KOPT-K1 (cell line): Measurements from ENCODE around the gene S1PR3.

Experiments
- H3K27ac ChIP-seq: fragments of 200-600 bp; sonication (generic); 2 replicates; pipeline ENCODE4 v1.5.1; 2016; ENCODE audit warnings: antibody characterized with exemption, mild to moderate bottlenecking, low read depth, low read length; ENCODE audit not compliant: poor library complexity, severe bottlenecking
- H3K36me3 ChIP-seq: fragments of 200-600 bp; sonication (generic); 2 replicates; pipeline ENCODE4 v1.5.1; 2017; ENCODE audit warnings: antibody characterized with exemption, mild to moderate bottlenecking, low read length, moderate library complexity; ENCODE audit not compliant: insufficient read depth
- H3K9me3 ChIP-seq: fragments of 200-600 bp; sonication (generic); 2 replicates; pipeline ENCODE4 v1.5.1; 2017; ENCODE audit warnings: antibody characterized with exemption, low read length, mild to moderate bottlenecking; ENCODE audit not compliant: insufficient read depth, poor library complexity, severe bottlenecking

The S1PR3 gene

DNA sequence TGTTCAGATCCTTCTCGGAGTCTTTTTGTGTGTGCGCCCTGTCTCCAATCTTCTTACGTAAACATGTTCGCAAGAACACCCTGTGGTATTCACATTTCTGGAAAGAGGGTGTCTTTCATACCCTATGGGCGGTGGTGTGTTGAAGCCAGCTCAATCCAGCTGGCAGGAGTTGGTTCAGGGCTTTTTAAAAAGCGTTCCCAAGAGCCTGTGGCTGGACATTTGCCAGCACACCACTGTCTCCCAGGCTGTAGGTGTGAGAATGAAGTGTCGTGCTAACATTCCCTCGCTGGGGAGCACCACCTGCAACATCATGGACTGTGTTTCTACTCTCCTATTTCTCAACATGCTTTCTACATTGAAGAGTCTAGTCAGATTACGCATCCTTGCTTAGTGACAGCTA, 51.7 kb downstream of the S1PR3 start:
- Histone ChIP-seq H3K27ac (no peak overlapping the region), H3K36me3 (no peaks in the 10 kb centered on the region), H3K9me3 (no peaks in the 10 kb centered on the region)

DNA sequence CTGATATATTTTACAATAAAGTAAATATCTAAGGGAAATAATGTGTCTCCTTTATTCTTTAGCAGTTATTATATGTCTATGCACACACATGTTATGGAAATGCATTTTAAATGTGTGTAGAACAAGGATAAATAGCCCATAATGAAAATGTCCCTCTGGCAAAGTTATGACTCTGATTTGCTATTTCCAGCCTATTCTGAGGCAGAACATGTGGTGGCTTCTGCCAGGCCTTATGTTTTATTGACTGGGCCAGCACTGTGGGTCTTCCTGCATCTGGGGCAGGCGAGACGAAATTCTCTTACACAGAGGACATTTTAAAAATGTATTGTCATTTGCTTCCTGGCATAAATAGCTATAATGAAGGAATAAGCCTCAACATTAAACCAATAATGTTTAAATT, 52.8 kb downstream of the S1PR3 start:
- Histone ChIP-seq H3K27ac (no peak overlapping the region), H3K36me3 (no peaks in the 10 kb centered on the region), H3K9me3 (no peaks in the 10 kb centered on the region)

DNA sequence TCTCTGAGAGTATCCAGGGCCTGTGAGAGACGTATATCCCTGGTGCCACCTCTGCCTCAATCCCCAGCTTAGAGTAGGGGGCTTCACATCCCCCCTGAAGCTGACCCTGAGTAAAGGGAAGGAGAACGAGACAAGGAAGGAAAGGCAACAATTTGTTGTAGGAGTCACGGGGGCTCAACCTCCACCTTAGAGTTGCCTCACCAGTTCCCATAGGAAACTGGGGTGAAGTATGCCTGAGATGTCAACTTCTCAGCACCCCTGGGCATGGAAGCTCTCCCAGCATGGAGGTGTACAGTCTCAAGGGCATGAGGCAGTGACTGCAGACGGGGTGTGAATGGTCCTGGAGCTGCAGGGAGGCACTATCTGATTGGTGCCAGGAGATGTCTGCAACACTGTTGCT, 53.6 kb downstream of the S1PR3 start:
- Histone ChIP-seq H3K36me3 (no peaks in the 10 kb centered on the region), H3K27ac (no peak overlapping the region), H3K9me3 (no peaks in the 10 kb centered on the region)

DNA sequence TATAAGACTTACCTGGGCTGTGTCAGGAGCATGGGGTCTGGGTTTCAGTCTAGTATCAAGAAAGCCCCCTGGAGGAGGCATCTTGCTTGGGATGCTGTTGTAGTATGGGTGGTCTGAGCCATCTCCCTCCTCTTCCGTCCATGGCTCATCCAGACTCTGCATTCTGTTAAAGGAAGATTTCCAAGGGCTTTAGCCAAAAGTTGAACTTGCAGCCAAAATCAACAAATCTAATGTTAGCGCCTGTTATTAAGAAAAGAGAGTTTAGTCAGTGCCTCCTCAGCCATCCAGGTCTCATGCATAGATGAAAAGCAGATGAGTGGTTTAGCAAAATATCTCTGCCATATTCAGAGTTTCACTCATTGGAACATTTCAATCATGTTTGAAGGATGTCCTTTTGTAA, 55.6 kb downstream of the S1PR3 start:
- Histone ChIP-seq H3K36me3 (no peaks in the 10 kb centered on the region), H3K27ac (no peak overlapping the region)

DNA sequence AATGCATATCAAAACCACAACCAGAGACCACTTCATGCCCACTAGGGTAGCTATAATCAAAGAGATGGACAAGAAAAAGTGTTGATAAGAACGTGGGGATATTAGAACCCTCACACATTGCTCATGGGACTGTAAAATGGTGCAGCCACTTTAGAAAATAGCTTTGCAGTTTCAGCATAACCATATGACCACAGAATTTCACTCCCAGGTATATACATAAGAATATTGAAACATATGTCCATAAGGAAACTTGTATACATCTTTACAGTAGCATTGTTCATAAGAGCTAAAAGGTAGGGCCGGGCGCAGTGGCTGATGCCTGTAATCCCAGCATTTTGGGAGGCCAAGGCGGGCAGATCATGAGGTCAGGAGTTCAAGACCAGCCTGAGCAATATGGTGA, 56.4 kb downstream of the S1PR3 start:
- H3K9me3 ChIP-seq, result no peaks in the 10 kb centered on the region
- no peak overlapping the region for H3K27ac ChIP-seq
- H3K36me3 ChIP-seq, result no peaks in the 10 kb centered on the region

More for the DNA sequence above, 55.6 kb downstream of the S1PR3 start:
- no peaks in the 10 kb centered on the region for H3K9me3 ChIP-seq

DNA sequence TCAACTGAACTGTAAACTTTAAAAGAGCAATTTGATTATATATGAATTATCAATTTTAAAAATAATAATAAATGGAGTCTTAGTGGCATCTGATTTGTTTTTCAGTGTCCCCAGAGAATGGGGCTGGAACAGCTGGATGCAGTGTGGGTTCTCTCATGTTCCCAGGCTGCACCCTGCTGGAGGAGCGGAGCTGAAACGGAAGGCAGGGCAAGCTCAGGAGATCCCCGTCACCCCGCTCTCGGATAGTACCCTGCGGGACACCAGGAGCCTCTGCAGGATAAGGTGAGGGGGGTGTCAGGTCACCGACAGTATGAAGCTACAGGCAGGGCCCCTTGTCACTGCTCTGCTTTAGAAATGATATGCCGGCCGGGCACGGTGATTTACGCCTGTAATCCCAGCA, 57.3 kb downstream of the S1PR3 start:
- Histone ChIP-seq H3K9me3 (no peaks in the 10 kb centered on the region), H3K36me3 (no peaks in the 10 kb centered on the region), H3K27ac (no peak overlapping the region)

DNA sequence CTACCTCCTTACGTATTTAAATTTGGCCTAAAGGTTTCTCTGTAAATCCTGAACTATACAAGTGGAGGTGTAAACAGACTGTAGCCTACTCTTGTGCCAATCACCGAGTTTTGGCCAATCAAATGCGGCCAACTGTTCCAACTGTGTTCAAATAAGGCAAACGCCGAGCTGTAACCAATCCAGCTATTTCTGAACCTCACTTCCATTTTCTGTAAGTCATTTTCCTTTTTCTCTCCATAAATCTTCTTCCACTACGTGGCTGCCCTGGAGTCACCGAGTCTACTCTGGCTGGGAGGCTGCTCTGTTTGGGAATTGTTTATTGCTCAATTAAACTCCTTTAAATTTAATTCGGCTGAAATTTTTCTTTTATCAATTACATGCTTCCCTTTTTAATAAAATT, 58.4 kb downstream of the S1PR3 start:
- H3K36me3 ChIP-seq, result no peaks in the 10 kb centered on the region
- H3K27ac ChIP-seq, result no peak overlapping the region
- H3K9me3 ChIP-seq, result no peaks in the 10 kb centered on the region

DNA sequence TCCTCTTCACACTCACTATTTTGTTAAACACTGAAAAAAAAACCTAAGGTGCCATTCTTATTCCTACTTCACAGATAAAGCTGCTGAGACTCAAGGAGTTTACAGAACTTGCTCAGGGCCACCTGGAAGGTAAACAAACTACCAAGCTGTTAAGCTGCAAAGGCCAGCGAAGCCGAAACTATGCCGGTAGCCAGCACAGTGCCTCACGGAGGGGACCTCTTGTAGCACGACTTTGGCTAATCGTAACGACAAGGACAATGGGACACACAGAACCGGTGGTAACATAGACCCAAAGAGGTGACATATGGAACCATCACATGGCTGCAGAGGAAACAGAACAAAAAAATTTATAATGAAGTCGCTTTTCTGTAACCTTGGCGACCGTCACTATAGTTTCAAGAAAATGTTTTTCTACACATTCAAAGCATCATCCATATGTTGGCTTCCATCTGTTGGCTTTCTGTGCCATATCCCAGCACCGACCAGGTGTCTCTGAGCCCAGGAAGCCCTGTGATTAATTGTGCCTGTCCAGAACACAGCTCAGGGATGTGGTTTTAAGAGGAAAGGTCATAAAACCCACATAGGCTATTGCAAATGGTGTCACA, 60.3 kb downstream of the S1PR3 start:
- Histone ChIP-seq H3K27ac (no peak overlapping the region), H3K36me3 (no peaks in the 10 kb centered on the region), H3K9me3 (no peaks in the 10 kb centered on the region)

DNA sequence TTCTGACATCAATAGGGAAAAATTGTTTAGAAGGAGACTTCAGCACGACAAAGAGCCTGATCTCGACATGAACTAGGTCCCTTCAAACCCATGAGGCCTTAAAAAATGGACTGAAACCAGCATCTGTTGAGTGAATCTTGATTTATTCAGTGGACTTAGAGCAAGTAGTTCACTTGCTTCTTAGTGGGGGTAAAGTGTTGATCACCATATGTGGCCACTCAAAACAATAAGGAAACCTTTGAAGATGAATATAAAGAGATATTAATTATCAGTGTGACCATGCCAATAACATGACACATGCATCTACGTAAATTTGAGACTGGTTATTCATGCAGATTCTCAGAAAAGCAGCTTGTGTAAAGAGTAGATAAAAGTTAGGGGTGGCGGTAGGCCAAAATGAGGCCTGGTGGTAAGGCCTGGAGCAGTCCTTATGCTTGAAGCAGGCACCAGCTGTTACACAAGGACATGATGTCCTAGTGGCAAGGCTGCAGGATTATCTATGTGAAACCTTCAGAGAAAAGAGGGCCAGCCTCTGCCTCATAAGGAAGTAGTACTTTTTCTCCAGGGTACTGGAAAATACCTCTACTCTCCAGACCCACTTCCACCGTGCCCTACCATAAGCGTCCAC, 61.3 kb downstream of the S1PR3 start:
- Histone ChIP-seq H3K27ac (no peak overlapping the region), H3K9me3 (no peaks in the 10 kb centered on the region), H3K36me3 (no peaks in the 10 kb centered on the region)

DNA sequence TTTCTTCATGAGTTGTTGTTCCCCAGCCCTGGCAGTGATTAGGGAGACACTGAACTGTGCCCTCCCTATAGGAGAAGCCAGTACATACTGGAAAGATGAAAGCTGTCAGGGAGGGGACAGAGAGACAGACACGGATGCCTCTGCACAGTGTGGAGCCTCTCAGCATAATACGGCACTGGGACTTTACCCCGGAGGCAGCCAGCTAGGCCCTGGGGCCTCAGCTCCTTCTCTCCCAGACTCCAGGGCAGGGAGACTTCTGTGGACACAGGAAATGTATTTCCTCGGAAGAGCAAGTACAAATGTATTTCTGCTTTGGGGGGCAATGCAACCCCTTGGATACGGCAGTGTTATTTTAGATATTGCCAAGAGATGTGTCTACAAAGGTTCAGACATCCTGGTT, 62.0 kb downstream of the S1PR3 start:
- Histone ChIP-seq H3K27ac (no peak overlapping the region), H3K36me3 (no peaks in the 10 kb centered on the region), H3K9me3 (no peaks in the 10 kb centered on the region)
